AG04450 (cell line): ENCODE measurements around the gene HECW1. TPM values are rescaled to one million over a fixed set of nuclear protein-coding genes. Genes with fewer than 3 reads are reported as not detected.

Experiments
- CTCF ChIA-PET: fragments of 300-600, 350-600 bp; formaldehyde crosslinking; extraction: SDS; loops from one replicate; lab custom pipeline; 2022; ENCODE audit warnings: antibody characterized with exemption, inconsistent platforms; lab: Charles Lee
- POLR2A ChIA-PET: fragments of 350-600 bp; formaldehyde crosslinking; extraction: SDS; loops from one replicate; lab custom pipeline; 2021; ENCODE audit warnings: antibody characterized with exemption, inconsistent platforms; lab: Yijun Ruan, JAX
- DNase-seq: peaks from one replicate; pipeline ENCODE4 v3.0.0-alpha.2; 2011; ENCODE audit warnings: low read depth, low spot score
- H3K27ac ChIP-seq: one replicate; pipeline ENCODE4 v1.5.1; 2012; ENCODE audit warnings: low read depth, low read length, control low read depth
- H3K27me3 ChIP-seq: one replicate; pipeline ENCODE4 v1.6.0; 2012; ENCODE audit warnings: low read length; ENCODE audit not compliant: control insufficient read depth, insufficient read depth
- H3K4me3 ChIP-seq: 2 replicates; pipeline ENCODE4 v1.5.1; 2011; ENCODE audit warnings: mild to moderate bottlenecking, low read depth, low read length, control low read depth
- H3K9me3 ChIP-seq: 2 replicates; pipeline ENCODE4 v1.5.1; 2012; ENCODE audit warnings: low read length; ENCODE audit not compliant: control insufficient read depth, insufficient read depth
- CTCF ChIP-seq: IDR thresholded peaks from 2 replicates; pipeline ENCODE4 v1.5.1; 2011; ENCODE audit warnings: low read depth, low read length, control low read depth, inconsistent platforms
- polyA plus RNA-seq: library from polyadenylated mRNA; depleted of rRNA; stranded (reverse); fragments of >200 nt; gene quantifications from 2 replicates; pipeline ENCODE4 v1.2.3, GENCODE V29; 2011

HECW1 gene
- polyA plus RNA-seq, 1 experiment: 2.6 TPM

- Histone ChIP-seq H3K27me3 (peaks cover 2% of the 10 kb centered on the region), H3K27ac (no peak overlapping the region), H3K4me3 (no peak overlapping the region), H3K9me3 (no peaks in the 10 kb centered on the region)
- TF ChIP-seq CTCF: no peak
- POLR2A ChIA-PET: no interaction called here
- DNase-seq: no peak
- CTCF ChIA-PET: interaction anchor here (1.3 kb wide), 1 partner anchor 9 kb away, joined by 4 read pairs; no protein-coding TSS in a partner anchor
Observed at GRCh38 chr7:43099750-43100149, 12.7 kb upstream of the HECW1 start.

- Histone ChIP-seq H3K9me3 (no peaks in the 10 kb centered on the region), H3K27me3 (peaks cover 5% of the 10 kb centered on the region), H3K27ac (no peak overlapping the region), H3K4me3 (no peak overlapping the region)
- POLR2A ChIA-PET: no interaction called here
- DNase-seq: no peak
- CTCF ChIA-PET: interaction anchor here (0.5 kb wide), 1 partner anchor 127 kb away, joined by 3 read pairs; no protein-coding TSS in a partner anchor
- no peak for TF ChIP-seq CTCF
Observed at GRCh38 chr7:43104874-43105520, 7.5 kb upstream of the HECW1 start.

GRCh38 chr7:43105521-43106120, 6.8 kb upstream of the HECW1 start:
- ChIA-PET POLR2A (no interaction called here), CTCF (interaction anchor here (1.0 kb wide), 1 partner anchor 349 kb away, joined by 3 read pairs; no protein-coding TSS in a partner anchor)
- H3K9me3 ChIP-seq: no peaks in the 10 kb centered on the region
- H3K27me3 ChIP-seq: peaks cover 8% of the 10 kb centered on the region
- no peak overlapping the region for H3K4me3 ChIP-seq
- no peak for TF ChIP-seq CTCF
- no peak overlapping the region for H3K27ac ChIP-seq
- DNase-seq: no peak

GRCh38 chr7:43108255-43109011, 4.0 kb upstream of the HECW1 start:
- H3K4me3 ChIP-seq: no peak overlapping the region
- H3K27me3 ChIP-seq: peaks cover 33% of the 10 kb centered on the region
- no peak for DNase-seq
- POLR2A ChIA-PET: interaction anchor here (0.6 kb wide), 1 partner anchor 42 kb away, joined by 5 read pairs; no protein-coding TSS in a partner anchor
- peak; percentile 97 for TF ChIP-seq CTCF
- CTCF ChIA-PET: interaction anchor here (0.6 to 3.2 kb wide), 28 partner anchors 8 to 731 kb away, joined by 3 to 20 read pairs (median 4); no protein-coding TSS in a partner anchor
- no peaks in the 10 kb centered on the region for H3K9me3 ChIP-seq
- H3K27ac ChIP-seq: no peak overlapping the region
